ENCODE results near the gene NTN5. TPM values are rescaled to one million over a fixed set of nuclear protein-coding genes. Genes with fewer than 3 reads are reported as not detected.

The NTN5 gene
- total RNA-seq, 1 donor = under 0.01 TPM

DNA sequence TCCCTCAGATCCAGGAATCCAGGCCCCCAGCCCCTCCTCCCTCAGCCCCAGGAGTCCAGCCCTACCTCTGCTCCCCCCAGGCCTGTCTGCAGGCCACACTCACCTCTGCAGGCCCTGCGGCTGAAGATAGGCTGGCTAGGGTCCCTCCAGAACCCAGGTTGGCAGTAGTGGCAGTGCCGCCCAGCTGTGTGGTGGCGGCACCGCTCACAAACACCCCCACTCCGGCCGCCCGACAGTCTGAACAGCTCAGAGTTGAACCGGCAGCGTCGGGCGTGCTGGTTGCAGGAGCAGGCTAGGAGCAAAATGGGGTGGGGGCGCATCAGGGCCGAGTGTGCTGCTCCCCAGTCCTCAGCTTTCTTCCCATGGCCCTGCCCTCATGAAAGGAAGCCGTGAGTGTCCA is 8.3 kb downstream of the NTN5 start:
- Histone ChIP-seq H3K4me3 (ENCODE audit: insufficient read depth, low read length) (no peak overlapping the region), H3K79me2 (ENCODE audit: insufficient read depth, low read length) (no peaks in the 10 kb centered on the region), H3K27ac (ENCODE audit: low read depth, low read length) (no peak overlapping the region), H3K4me2 (ENCODE audit: insufficient read depth, low read length) (no peak overlapping the region), H3K27me3 (ENCODE audit: insufficient read depth, low read length) (peaks cover 2% of the 10 kb centered on the region), H2AFZ (ENCODE audit: low read length) (no peak overlapping the region), H3K36me3 (ENCODE audit: insufficient read depth, low read length) (no peaks in the 10 kb centered on the region), H4K20me1 (ENCODE audit: insufficient read depth, low read length) (no peaks in the 10 kb centered on the region), H3K9me3 (ENCODE audit: low read depth, low read length) (no peaks in the 10 kb centered on the region), H3K4me1 (ENCODE audit: insufficient read depth, low read length) (peaks cover 3% of the 10 kb centered on the region)
- DNase-seq (ENCODE audit: insufficient read length, low spot score, missing footprints) = peak; percentile 52
- no peak for TF ChIP-seq CTCF (IDR thresholded peaks at IDR 0.05; ENCODE audit: extremely low read depth, low read depth, low read length)

- no peak overlapping the region for H2AFZ ChIP-seq (ENCODE audit: low read length)
- DNase-seq (ENCODE audit: insufficient read length, low spot score, missing footprints) = peak; percentile 88
- H3K4me3 ChIP-seq (ENCODE audit: insufficient read depth, low read length) = no peak overlapping the region
- H3K36me3 ChIP-seq (ENCODE audit: insufficient read depth, low read length) = no peaks in the 10 kb centered on the region
- H3K4me1 ChIP-seq (ENCODE audit: insufficient read depth, low read length) = peaks cover 3% of the 10 kb centered on the region
- H3K27me3 ChIP-seq (ENCODE audit: insufficient read depth, low read length) = peaks cover 2% of the 10 kb centered on the region
- no peak for TF ChIP-seq CTCF (IDR thresholded peaks at IDR 0.05; ENCODE audit: extremely low read depth, low read depth, low read length)
- no peaks in the 10 kb centered on the region for H3K79me2 ChIP-seq (ENCODE audit: insufficient read depth, low read length)
- H3K9me3 ChIP-seq (ENCODE audit: low read depth, low read length) = no peaks in the 10 kb centered on the region
- H3K4me2 ChIP-seq (ENCODE audit: insufficient read depth, low read length) = no peak overlapping the region
- H4K20me1 ChIP-seq (ENCODE audit: insufficient read depth, low read length) = no peaks in the 10 kb centered on the region
- no peak overlapping the region for H3K27ac ChIP-seq (ENCODE audit: low read depth, low read length)
Observed at GRCh38 chr19:48663667-48664066, 9.2 kb downstream of the NTN5 start.

GRCh38 chr19:48661711-48662090 is 11.1 kb downstream of the NTN5 start:
- H2AFZ ChIP-seq (ENCODE audit: low read length) = no peak overlapping the region
- no peaks in the 10 kb centered on the region for H3K79me2 ChIP-seq (ENCODE audit: insufficient read depth, low read length)
- H3K4me3 ChIP-seq (ENCODE audit: insufficient read depth, low read length) = no peak overlapping the region
- H3K27me3 ChIP-seq (ENCODE audit: insufficient read depth, low read length) = peaks cover 2% of the 10 kb centered on the region
- no peak overlapping the region for H3K27ac ChIP-seq (ENCODE audit: low read depth, low read length)
- no peak for TF ChIP-seq CTCF (IDR thresholded peaks at IDR 0.05; ENCODE audit: extremely low read depth, low read depth, low read length)
- H3K9me3 ChIP-seq (ENCODE audit: low read depth, low read length) = no peaks in the 10 kb centered on the region
- peaks cover 13% of the 10 kb centered on the region for H3K4me1 ChIP-seq (ENCODE audit: insufficient read depth, low read length)
- peak; percentile 50 for DNase-seq (ENCODE audit: insufficient read length, low spot score, missing footprints)
- no peaks in the 10 kb centered on the region for H3K36me3 ChIP-seq (ENCODE audit: insufficient read depth, low read length)
- no peak overlapping the region for H3K4me2 ChIP-seq (ENCODE audit: insufficient read depth, low read length)
- H4K20me1 ChIP-seq (ENCODE audit: insufficient read depth, low read length) = no peaks in the 10 kb centered on the region

- H3K4me1 ChIP-seq (ENCODE audit: insufficient read depth, low read length) = peaks cover 15% of the 10 kb centered on the region
- DNase-seq (ENCODE audit: insufficient read length, low spot score, missing footprints) = peak; percentile 99
- H4K20me1 ChIP-seq (ENCODE audit: insufficient read depth, low read length) = no peaks in the 10 kb centered on the region
- H3K36me3 ChIP-seq (ENCODE audit: insufficient read depth, low read length) = no peaks in the 10 kb centered on the region
- H3K79me2 ChIP-seq (ENCODE audit: insufficient read depth, low read length) = no peaks in the 10 kb centered on the region
- H3K27ac ChIP-seq (ENCODE audit: low read depth, low read length) = peak overlapping the region; percentile 0
- H3K27me3 ChIP-seq (ENCODE audit: insufficient read depth, low read length) = peaks cover 2% of the 10 kb centered on the region
- H3K4me3 ChIP-seq (ENCODE audit: insufficient read depth, low read length) = peak overlapping the region; percentile 5
- H3K4me2 ChIP-seq (ENCODE audit: insufficient read depth, low read length) = peak overlapping the region; percentile 64
- TF ChIP-seq CTCF (IDR thresholded peaks at IDR 0.05; ENCODE audit: extremely low read depth, low read depth, low read length) = no peak
- H3K9me3 ChIP-seq (ENCODE audit: low read depth, low read length) = no peaks in the 10 kb centered on the region
- H2AFZ ChIP-seq (ENCODE audit: low read length) = peak overlapping the region; percentile 46
Observed at GRCh38 chr19:48660852-48661710, 11.7 kb downstream of the NTN5 start.
